MM.1S (cell line): Measurements from ENCODE around the gene CTBP1.

ENCODE experiments used
- DNase-seq: peaks from one replicate; pipeline ENCODE4 v3.0.0-alpha.2; 2015
- H2AFZ ChIP-seq: fragments of 300-600 bp; sonication (generic); 2 replicates; pipeline ENCODE4 v1.6.0; 2016; ENCODE audit warnings: antibody characterized with exemption, low read length
- H3F3A ChIP-seq: fragments of 300-600 bp; sonication (generic); 2 replicates; pipeline ENCODE4 v1.6.1; 2016; ENCODE audit warnings: mild to moderate bottlenecking, antibody characterized with exemption, low read length, moderate library complexity, mixed read lengths; ENCODE audit not compliant: insufficient read depth
- H3K27ac ChIP-seq: fragments of 300-600 bp; sonication (generic); 2 replicates; pipeline ENCODE4 v1.5.1; 2016; ENCODE audit warnings: mild to moderate bottlenecking, low read length
- H3K27me3 ChIP-seq: fragments of 300-600 bp; sonication (generic); replicated peaks from 2 replicates; pipeline ENCODE4 v1.6.0; 2016; ENCODE audit warnings: low read length; ENCODE audit not compliant: insufficient read depth
- H3K36me3 ChIP-seq: fragments of 300-600 bp; sonication (generic); replicated peaks from 2 replicates; pipeline ENCODE4 v1.6.1; 2016; ENCODE audit warnings: mild to moderate bottlenecking, low read length, mixed read lengths; ENCODE audit not compliant: insufficient read depth
- H3K4me1 ChIP-seq: fragments of 300-600 bp; sonication (generic); 2 replicates; pipeline ENCODE4 v1.6.1; 2016; ENCODE audit warnings: low read length, mixed read lengths
- H3K4me2 ChIP-seq: fragments of 300-600 bp; sonication (generic); 2 replicates; pipeline ENCODE4 v1.6.0; 2016; ENCODE audit warnings: low read depth, low read length
- H3K4me3 ChIP-seq: fragments of 300-600 bp; sonication (generic); 2 replicates; pipeline ENCODE4 v1.5.1; 2016; ENCODE audit warnings: low read length, mixed read lengths
- H3K79me2 ChIP-seq: fragments of 300-600 bp; sonication (generic); 2 replicates; pipeline ENCODE4 v1.6.1; 2016; ENCODE audit warnings: mixed run types, low read length, mixed read lengths
- H3K9ac ChIP-seq: fragments of 300-600 bp; sonication (generic); 2 replicates; pipeline ENCODE4 v1.6.1; 2016; ENCODE audit warnings: low read length, mixed read lengths
- H3K9me2 ChIP-seq: fragments of 300-600 bp; sonication (generic); replicated peaks from 2 replicates; pipeline ENCODE4 v1.6.1; 2016; ENCODE audit warnings: mild to moderate bottlenecking, low read length, mixed read lengths; ENCODE audit not compliant: insufficient read depth
- H3K9me3 ChIP-seq: fragments of 300-600 bp; sonication (generic); replicated peaks from 2 replicates; pipeline ENCODE4 v1.6.1; 2016; ENCODE audit warnings: mild to moderate bottlenecking, low read length, mixed read lengths; ENCODE audit not compliant: insufficient read depth
- H4K20me1 ChIP-seq: fragments of 300-600 bp; sonication (generic); 2 replicates; pipeline ENCODE4 v1.6.1; 2016; ENCODE audit warnings: mild to moderate bottlenecking, low read length, moderate library complexity, mixed read lengths; ENCODE audit not compliant: insufficient read depth
- CTCF ChIP-seq: fragments of 300-600 bp; sonication (generic); IDR thresholded peaks from 2 replicates; pipeline ENCODE4 v1.5.1; 2016; ENCODE audit warnings: antibody characterized with exemption, low read length, mixed read lengths
- EZH2 ChIP-seq: fragments of 300-600 bp; sonication (generic); optimal IDR thresholded peaks from 2 replicates; pipeline ENCODE3; 2017; ENCODE audit warnings: low read depth, mild to moderate bottlenecking, antibody characterized with exemption, low read length, mixed read lengths
- EZH2phosphoT487 ChIP-seq: fragments of 300-600 bp; sonication (generic); IDR thresholded peaks from 2 replicates; pipeline ENCODE4 v1.6.1; 2018; ENCODE audit warnings: antibody characterized with exemption, low read length

Gene CTBP1

GRCh38 chr4:1175635-1176229 lies 73.2 kb downstream of the CTBP1 start:
- Histone ChIP-seq H3K36me3 (no peaks in the 10 kb centered on the region), H3K9ac (no peak overlapping the region), H2AFZ (no peak overlapping the region), H3K4me2 (no peak overlapping the region), H4K20me1 (no peaks in the 10 kb centered on the region), H3K9me2 (no peaks in the 10 kb centered on the region), H3K4me1 (no peaks in the 10 kb centered on the region), H3F3A (no peaks in the 10 kb centered on the region), H3K9me3 (no peaks in the 10 kb centered on the region), H3K4me3 (no peak overlapping the region), H3K27ac (no peak overlapping the region), H3K27me3 (no peaks in the 10 kb centered on the region), H3K79me2 (no peaks in the 10 kb centered on the region)
- DNase-seq, result no peak
- TF ChIP-seq EZH2phosphoT487 (no peak), CTCF (no peak), EZH2 (no peak)

GRCh38 chr4:1174941-1175634 lies 73.8 kb downstream of the CTBP1 start:
- H3K4me1 ChIP-seq, result no peaks in the 10 kb centered on the region
- H3F3A ChIP-seq, result no peaks in the 10 kb centered on the region

GRCh38 chr4:1172971-1173757 lies 75.8 kb downstream of the CTBP1 start:
- H3K4me1 ChIP-seq, result peaks cover 6% of the 10 kb centered on the region; the same call in 1 of the 2 replicates
- TF ChIP-seq EZH2 (no peak), EZH2phosphoT487 (no peak), CTCF (no peak)
- H3K79me2 ChIP-seq, result no peaks in the 10 kb centered on the region
- H3K27ac ChIP-seq, result no peak overlapping the region
- H3K4me3 ChIP-seq, result no peak overlapping the region
- DNase-seq, result no peak
- no peaks in the 10 kb centered on the region for H3K36me3 ChIP-seq
- H3K9me3 ChIP-seq, result no peaks in the 10 kb centered on the region
- no peaks in the 10 kb centered on the region for H3K9me2 ChIP-seq
- H3K4me2 ChIP-seq, result no peak overlapping the region
- H2AFZ ChIP-seq, result no peak overlapping the region
- H3K9ac ChIP-seq, result no peak overlapping the region
- no peaks in the 10 kb centered on the region for H3K27me3 ChIP-seq
- no peaks in the 10 kb centered on the region for H3F3A ChIP-seq
- no peaks in the 10 kb centered on the region for H4K20me1 ChIP-seq

More at GRCh38 chr4:1174941-1175634, 73.8 kb downstream of the CTBP1 start:
- TF ChIP-seq CTCF, result no peak
- no peak for TF ChIP-seq EZH2
- no peak for TF ChIP-seq EZH2phosphoT487
- no peak overlapping the region for H2AFZ ChIP-seq
- no peaks in the 10 kb centered on the region for H3K79me2 ChIP-seq
- no peaks in the 10 kb centered on the region for H3K27me3 ChIP-seq
- H3K36me3 ChIP-seq, result no peaks in the 10 kb centered on the region
- no peak overlapping the region for H3K4me3 ChIP-seq
- no peak overlapping the region for H3K27ac ChIP-seq
- no peaks in the 10 kb centered on the region for H3K9me2 ChIP-seq
- H3K9me3 ChIP-seq, result no peaks in the 10 kb centered on the region
- no peak overlapping the region for H3K9ac ChIP-seq
- H4K20me1 ChIP-seq, result no peaks in the 10 kb centered on the region
- no peak overlapping the region for H3K4me2 ChIP-seq
- DNase-seq, result no peak
